Body of pancreas (tissue), 4 donors: ENCODE data around the gene PPP6C.

ENCODE experiments used
- POLR2A ChIP-seq, 3 donors: fragments of 450-650 bp; IDR thresholded peaks; one replicate each; pipeline ENCODE4 v1.6.1; 2016; ENCODE audit warnings: antibody characterized with exemption in 3 of 3, mild to moderate bottlenecking in 2 of 3
- TF ChIP-seq, protein P1 (sequence below), 7 experiments: fragments of 450-650 bp in 4 of 7; fragments of 200-600 bp in 3 of 7; sonication (generic) in 3 of 7; IDR thresholded peaks; one replicate each; pipeline ENCODE4 v1.5.1; 2016 to 2019; ENCODE audit warnings: antibody characterized with exemption in 7 of 7

DNA sequence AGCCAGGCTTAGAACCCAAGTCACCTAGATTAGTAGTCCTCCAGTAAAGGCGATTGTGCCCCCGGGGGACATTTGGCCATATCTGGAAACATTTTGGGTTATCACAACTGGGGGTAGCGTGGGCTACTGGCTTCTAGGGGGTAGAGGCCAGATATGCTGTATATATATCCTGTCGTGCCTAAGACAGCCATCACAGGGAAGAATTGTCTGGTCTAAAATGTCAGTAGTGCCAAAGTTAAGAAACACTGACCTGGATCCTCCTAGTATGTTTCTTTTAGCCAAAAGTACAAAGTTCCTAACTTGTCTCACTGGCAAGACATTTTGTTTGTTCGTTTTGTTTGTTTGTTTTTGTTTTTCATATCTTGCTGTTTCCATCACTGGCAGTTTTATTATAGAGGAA, 24.6 kb upstream of the PPP6C start:
- TF ChIP-seq, protein P1, sequence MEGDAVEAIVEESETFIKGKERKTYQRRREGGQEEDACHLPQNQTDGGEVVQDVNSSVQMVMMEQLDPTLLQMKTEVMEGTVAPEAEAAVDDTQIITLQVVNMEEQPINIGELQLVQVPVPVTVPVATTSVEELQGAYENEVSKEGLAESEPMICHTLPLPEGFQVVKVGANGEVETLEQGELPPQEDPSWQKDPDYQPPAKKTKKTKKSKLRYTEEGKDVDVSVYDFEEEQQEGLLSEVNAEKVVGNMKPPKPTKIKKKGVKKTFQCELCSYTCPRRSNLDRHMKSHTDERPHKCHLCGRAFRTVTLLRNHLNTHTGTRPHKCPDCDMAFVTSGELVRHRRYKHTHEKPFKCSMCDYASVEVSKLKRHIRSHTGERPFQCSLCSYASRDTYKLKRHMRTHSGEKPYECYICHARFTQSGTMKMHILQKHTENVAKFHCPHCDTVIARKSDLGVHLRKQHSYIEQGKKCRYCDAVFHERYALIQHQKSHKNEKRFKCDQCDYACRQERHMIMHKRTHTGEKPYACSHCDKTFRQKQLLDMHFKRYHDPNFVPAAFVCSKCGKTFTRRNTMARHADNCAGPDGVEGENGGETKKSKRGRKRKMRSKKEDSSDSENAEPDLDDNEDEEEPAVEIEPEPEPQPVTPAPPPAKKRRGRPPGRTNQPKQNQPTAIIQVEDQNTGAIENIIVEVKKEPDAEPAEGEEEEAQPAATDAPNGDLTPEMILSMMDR (IDR thresholded peaks at IDR 0.05), result no peak
- TF ChIP-seq POLR2A (IDR thresholded peaks at IDR 0.05), result no peak
